Measurements from ENCODE around the gene ADAMTS8.

ADAMTS8 gene

GRCh38 chr11:130391711-130392110 lies 36.7 kb downstream of the ADAMTS8 start:
- no peak for DNase-seq

GRCh38 chr11:130390071-130390758 lies 38.2 kb downstream of the ADAMTS8 start:
- DNase-seq: no peak

- peak; percentile 57 for DNase-seq
Observed at GRCh38 chr11:130389335-130389935, 39.0 kb downstream of the ADAMTS8 start.

GRCh38 chr11:130388607-130389205 lies 39.7 kb downstream of the ADAMTS8 start:
- peak; percentile 10 for DNase-seq

- DNase-seq: no peak
Observed at GRCh38 chr11:130386056-130386455, 42.4 kb downstream of the ADAMTS8 start.

- DNase-seq: no peak
Observed at GRCh38 chr11:130383344-130384211, 44.8 kb downstream of the ADAMTS8 start.

GRCh38 chr11:130381317-130381716 lies 47.1 kb downstream of the ADAMTS8 start:
- no peak for DNase-seq

GRCh38 chr11:130380778-130381177 lies 47.6 kb downstream of the ADAMTS8 start:
- DNase-seq: no peak

- no peak for DNase-seq
Observed at GRCh38 chr11:130379276-130379675, 49.1 kb downstream of the ADAMTS8 start.

GRCh38 chr11:130370845-130371590 lies 57.4 kb downstream of the ADAMTS8 start:
- no peak for DNase-seq

GRCh38 chr11:130369713-130370112 lies 58.7 kb downstream of the ADAMTS8 start:
- no peak for DNase-seq

- DNase-seq: no peak
Observed at GRCh38 chr11:130369141-130369691, 59.2 kb downstream of the ADAMTS8 start.

GRCh38 chr11:130359419-130359818 lies 69.0 kb downstream of the ADAMTS8 start:
- no peak for DNase-seq

- no peak for DNase-seq
Observed at GRCh38 chr11:130358398-130358797, 70.0 kb downstream of the ADAMTS8 start.
